Measurements from ENCODE around the gene GFRA4. TPM values are rescaled to one million over a fixed set of nuclear protein-coding genes. Genes with fewer than 3 reads are reported as not detected.

GFRA4 gene
- total RNA-seq, 1 donor from 2014 or later: not detected

DNA sequence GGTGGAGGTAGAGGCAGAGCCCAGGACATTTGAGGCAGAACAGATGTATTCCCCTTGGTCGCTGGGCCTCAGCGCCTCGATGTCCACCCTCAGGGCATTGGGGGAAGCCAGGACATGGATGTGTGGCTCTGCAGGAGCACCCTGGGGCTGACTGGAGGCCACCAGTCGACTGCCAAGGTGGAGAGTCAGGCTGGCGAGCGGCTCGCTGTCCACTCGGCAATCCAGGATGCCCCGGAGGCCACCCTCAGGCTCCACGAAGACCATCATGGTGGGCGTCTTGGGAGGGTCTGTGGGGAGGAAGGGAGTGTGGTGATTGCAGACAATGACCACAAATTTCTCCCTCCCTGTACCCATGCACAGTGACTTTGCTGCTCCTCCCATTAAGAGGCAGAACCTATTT, 26.8 kb upstream of the GFRA4 start:
- no peak for DNase-seq (ENCODE audit: low spot score)
- Mint-ChIP-seq H3K36me3 (ENCODE audit: low read depth, unreplicated experiment) (no peaks in the 10 kb centered on the region), H3K4me1 (ENCODE audit: unreplicated experiment) (no peaks in the 10 kb centered on the region), H3K27ac (ENCODE audit: unreplicated experiment) (no peak overlapping the region), H3K9me3 (ENCODE audit: unreplicated experiment) (no peaks in the 10 kb centered on the region), H3K27me3 (ENCODE audit: unreplicated experiment) (peaks cover 3% of the 10 kb centered on the region), H3K4me3 (ENCODE audit: unreplicated experiment) (no peak overlapping the region)
- TF ChIP-seq CTCF (IDR thresholded peaks at IDR 0.05; ENCODE audit: unreplicated experiment): no peak

- H3K27me3 Mint-ChIP-seq (ENCODE audit: unreplicated experiment): peaks cover 3% of the 10 kb centered on the region
- no peak overlapping the region for H3K4me3 Mint-ChIP-seq (ENCODE audit: unreplicated experiment)
- H3K36me3 Mint-ChIP-seq (ENCODE audit: low read depth, unreplicated experiment): no peaks in the 10 kb centered on the region
- no peaks in the 10 kb centered on the region for H3K9me3 Mint-ChIP-seq (ENCODE audit: unreplicated experiment)
- no peak overlapping the region for H3K27ac Mint-ChIP-seq (ENCODE audit: unreplicated experiment)
- no peak for TF ChIP-seq CTCF (IDR thresholded peaks at IDR 0.05; ENCODE audit: unreplicated experiment)
- DNase-seq (ENCODE audit: low spot score): no peak
- no peaks in the 10 kb centered on the region for H3K4me1 Mint-ChIP-seq (ENCODE audit: unreplicated experiment)
These were observed 24.5 kb upstream of the GFRA4 start for GRCh38 chr20:3687655-3688054.

- H3K27ac Mint-ChIP-seq (ENCODE audit: unreplicated experiment): no peak overlapping the region
- H3K27me3 Mint-ChIP-seq (ENCODE audit: unreplicated experiment): peaks cover 3% of the 10 kb centered on the region
- no peak overlapping the region for H3K4me3 Mint-ChIP-seq (ENCODE audit: unreplicated experiment)
- H3K9me3 Mint-ChIP-seq (ENCODE audit: unreplicated experiment): no peaks in the 10 kb centered on the region
- H3K4me1 Mint-ChIP-seq (ENCODE audit: unreplicated experiment): no peaks in the 10 kb centered on the region
- no peak for DNase-seq (ENCODE audit: low spot score)
- TF ChIP-seq CTCF (IDR thresholded peaks at IDR 0.05; ENCODE audit: unreplicated experiment): no peak
- no peaks in the 10 kb centered on the region for H3K36me3 Mint-ChIP-seq (ENCODE audit: low read depth, unreplicated experiment)
These were observed 23.7 kb upstream of the GFRA4 start for GRCh38 chr20:3686867-3687321.

- no peaks in the 10 kb centered on the region for H3K4me1 Mint-ChIP-seq (ENCODE audit: unreplicated experiment)
- DNase-seq (ENCODE audit: low spot score): no peak
- TF ChIP-seq CTCF (IDR thresholded peaks at IDR 0.05; ENCODE audit: unreplicated experiment): no peak
- H3K27ac Mint-ChIP-seq (ENCODE audit: unreplicated experiment): no peak overlapping the region
- H3K36me3 Mint-ChIP-seq (ENCODE audit: low read depth, unreplicated experiment): no peaks in the 10 kb centered on the region
- no peaks in the 10 kb centered on the region for H3K9me3 Mint-ChIP-seq (ENCODE audit: unreplicated experiment)
- H3K4me3 Mint-ChIP-seq (ENCODE audit: unreplicated experiment): no peak overlapping the region
- H3K27me3 Mint-ChIP-seq (ENCODE audit: unreplicated experiment): peaks cover 3% of the 10 kb centered on the region
These were observed 23.2 kb upstream of the GFRA4 start for GRCh38 chr20:3686421-3686820.

DNA sequence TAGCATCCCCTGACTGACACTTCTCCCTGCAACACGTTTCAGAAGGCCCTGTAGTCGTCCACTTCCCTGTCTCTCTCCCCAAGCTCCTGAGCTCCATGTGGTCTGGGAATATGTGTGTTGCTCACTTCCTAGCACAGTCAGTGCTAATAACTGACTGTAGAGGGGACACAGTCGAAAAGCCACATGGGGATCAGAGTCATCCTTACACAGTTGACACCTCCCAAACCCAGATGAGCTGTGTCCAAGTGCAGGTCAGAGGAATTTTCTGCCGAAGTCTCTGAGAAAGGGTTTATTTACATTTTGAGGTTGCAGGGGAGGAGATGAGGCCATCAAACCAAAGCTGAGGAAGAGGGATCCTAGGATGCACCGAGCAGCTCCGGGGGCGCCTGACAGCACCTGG, 22.1 kb upstream of the GFRA4 start:
- Mint-ChIP-seq H3K36me3 (ENCODE audit: low read depth, unreplicated experiment) (no peaks in the 10 kb centered on the region), H3K4me3 (ENCODE audit: unreplicated experiment) (no peak overlapping the region)
- TF ChIP-seq CTCF (IDR thresholded peaks at IDR 0.05; ENCODE audit: unreplicated experiment): no peak

More for the DNA sequence above, 22.1 kb upstream of the GFRA4 start:
- no peaks in the 10 kb centered on the region for H3K4me1 Mint-ChIP-seq (ENCODE audit: unreplicated experiment)
- H3K27ac Mint-ChIP-seq (ENCODE audit: unreplicated experiment): no peak overlapping the region
- H3K9me3 Mint-ChIP-seq (ENCODE audit: unreplicated experiment): no peaks in the 10 kb centered on the region
- peaks cover 3% of the 10 kb centered on the region for H3K27me3 Mint-ChIP-seq (ENCODE audit: unreplicated experiment)
- DNase-seq (ENCODE audit: low spot score): no peak
